T-helper 22 cell (primary cell): Measurements from ENCODE around the gene LSAMP.

ENCODE experiments used
- DNase-seq: peaks from one replicate; pipeline ENCODE4 v3.0.0-alpha.2; 2020; ENCODE audit warnings: low read depth

The LSAMP gene

DNA sequence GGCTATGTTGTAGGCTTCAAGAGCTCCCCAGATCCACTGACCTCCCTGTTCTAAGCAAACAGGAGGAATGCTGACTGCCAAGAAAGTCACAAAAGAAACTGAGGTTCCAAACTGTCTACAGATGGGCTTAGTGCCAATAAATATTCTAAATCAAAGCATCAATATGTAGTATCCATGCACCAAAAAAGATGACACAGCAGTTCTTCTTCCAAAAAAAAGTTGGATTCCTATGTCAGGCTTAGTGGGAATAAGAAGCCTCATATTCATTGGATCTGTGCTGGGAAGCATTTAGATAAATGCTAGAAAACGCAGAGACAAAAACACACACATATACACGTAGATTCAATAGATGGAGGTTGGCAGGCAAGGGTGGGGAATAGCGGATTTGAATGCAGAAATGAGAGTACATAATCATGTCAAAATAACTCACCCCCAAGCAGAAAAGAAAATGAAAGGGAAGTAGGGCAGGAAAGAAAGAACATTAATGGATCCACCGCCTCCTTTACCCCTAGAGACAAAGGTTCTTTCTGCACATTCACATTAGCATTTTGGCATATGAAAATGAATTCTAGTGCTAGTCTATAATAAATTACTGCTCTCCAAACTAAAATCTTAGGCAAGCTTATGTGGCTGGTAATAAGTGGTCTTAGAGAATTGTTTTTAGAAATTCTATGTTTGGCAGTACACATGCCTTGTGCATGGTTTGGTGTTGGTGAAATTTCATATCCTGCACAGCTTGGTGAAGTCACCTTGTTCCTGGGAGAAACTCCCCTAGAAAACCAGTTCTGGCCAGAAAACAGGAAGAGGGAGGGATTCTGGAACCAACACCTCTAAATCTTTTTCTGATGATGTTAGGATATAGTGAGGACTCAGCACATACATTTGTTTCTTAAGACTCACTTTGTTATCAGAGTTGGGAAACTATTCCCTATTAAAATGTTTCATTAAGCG is 283.4 kb downstream of the LSAMP start:
- no peak for DNase-seq

DNA sequence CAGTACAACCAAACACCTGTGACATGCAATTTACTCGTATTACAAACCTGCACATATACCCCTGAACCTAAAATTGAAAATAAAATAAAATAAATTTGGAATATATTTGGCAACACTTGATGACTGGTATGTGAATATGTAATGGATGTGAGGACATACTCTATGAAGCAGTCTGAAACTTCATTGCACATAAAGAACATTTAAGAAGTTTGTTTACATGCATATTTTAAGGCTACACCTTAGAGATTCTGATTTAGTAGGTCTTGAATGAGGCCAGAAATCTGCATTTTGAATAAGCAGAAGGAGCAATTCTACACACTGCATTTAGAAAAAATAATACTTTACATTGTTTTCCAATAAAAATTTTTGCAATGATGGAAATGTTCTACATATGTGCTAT is 284.7 kb downstream of the LSAMP start:
- DNase-seq, result no peak

DNA sequence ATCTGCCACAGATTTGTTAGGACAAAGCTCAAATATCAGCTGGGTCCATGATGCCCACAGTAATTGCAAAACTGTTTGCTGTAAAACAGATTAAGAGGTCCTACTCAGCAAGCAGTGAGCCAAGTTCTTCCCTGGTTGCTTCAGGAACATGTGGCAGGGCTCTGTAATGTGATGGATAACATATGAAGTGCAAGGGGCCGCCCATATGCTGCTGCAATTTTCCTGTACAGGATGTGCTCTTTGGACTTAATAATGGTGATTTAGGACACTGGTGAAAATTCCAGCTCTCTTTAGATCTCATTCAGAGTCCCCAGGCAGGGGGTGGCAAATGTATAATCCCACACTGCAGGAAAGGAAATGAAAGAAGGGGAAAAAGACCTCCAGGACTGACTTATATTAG is 289.4 kb downstream of the LSAMP start:
- no peak for DNase-seq

DNA sequence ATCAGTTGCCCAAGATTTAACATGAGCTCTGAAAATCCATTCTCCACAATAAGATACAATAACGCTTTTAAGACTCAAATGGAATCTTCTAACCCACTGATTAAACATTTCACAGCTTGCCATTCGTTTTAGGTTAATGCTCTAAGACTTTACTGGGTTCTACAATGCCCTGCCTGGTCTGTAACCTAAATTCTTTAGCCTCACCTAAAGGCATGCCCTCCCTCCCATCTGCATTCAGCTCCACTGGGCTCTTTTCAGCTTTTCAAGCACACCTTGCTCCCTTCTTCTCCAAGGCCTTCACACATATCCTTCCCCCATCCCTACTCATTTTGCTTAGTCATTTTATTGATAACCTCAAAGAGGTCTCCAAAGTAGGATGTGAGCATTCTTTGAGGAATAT is 290.9 kb downstream of the LSAMP start:
- no peak for DNase-seq

DNA sequence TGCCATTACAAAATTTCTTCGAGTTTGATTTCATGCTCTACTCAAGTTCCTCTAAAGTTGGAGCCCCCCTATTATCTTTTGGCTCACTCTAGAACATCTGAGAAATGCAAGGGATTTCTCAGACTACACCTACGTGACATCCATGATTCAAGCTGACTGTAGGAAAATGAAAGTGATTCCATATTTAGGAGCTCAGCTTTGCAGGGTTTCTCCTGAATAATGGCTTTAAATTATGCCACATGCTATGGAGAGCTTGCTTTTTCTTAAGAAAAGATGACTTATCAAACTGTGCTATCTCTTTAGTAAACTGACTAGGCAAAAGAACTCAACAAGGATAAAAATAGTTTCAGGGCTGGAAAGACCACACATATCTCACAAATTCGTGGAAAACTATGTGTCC is 292.1 kb downstream of the LSAMP start:
- no peak for DNase-seq

DNA sequence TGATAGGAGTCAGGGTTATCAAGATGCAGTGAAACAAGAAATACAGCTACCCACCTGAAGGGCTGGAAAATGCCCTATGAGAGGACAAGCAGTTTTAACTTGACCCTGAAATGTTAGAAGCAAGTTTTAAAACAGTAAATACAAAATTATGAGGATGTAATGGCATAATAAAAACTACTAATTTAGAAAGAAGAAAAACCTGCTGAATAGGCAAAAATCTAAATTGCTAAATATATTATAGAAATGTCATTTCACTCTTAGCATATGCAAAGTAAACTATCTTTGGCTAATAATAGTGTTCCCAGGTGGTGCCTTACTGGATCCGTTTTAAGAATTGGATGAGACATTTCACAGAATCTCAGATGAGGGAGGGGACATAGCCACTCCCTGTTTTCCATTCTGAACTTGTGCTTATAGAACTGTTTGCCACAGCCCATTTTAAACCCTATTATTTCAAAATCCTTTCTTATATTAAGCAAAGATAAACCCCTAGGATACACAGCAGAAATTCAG is 294.6 kb downstream of the LSAMP start:
- no peak for DNase-seq

DNA sequence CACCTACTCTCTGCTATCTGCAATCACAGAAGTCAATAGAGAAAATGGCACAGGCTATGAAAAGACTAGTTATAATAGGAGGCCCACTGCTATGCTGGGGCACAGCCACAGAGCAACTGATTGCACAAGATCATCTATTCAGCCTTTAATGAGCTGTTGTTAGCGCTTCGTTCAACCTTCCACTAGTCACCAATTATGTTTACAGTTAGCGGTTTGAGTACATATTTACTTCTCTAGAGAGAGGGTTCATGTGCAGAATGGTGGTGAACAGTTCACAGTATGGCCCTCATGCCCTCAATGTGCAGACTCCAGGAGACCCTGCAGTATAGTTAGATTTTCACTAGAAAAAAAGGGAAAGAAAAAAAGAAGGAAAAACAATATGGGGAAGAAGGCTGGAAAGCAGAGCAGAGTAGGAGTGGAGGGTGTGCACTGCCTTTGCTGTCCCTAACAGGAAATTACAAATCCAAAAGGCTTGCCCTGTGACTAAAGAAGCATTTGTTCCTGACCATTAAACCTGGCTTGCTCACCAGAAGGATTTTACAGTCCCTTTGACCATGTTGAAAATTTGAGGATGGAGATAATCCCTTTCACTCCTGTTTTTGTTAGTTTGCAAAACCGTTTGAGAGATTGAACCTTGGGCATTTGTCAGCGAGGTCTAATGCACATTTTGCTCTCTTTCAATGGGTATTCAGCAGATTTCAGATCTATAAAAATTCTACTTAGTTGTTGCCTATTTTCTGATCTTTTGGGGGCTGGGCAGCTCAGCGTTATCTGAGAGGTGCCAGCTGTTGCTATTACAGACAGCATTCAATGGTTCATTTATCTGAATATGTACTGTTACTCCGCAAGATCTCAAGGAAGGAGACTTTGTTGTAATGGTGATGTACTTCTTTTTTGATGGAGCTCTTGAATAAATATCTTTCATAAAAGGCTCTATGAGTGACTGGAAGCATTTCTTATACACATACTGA is 296.1 kb downstream of the LSAMP start:
- no peak for DNase-seq

DNA sequence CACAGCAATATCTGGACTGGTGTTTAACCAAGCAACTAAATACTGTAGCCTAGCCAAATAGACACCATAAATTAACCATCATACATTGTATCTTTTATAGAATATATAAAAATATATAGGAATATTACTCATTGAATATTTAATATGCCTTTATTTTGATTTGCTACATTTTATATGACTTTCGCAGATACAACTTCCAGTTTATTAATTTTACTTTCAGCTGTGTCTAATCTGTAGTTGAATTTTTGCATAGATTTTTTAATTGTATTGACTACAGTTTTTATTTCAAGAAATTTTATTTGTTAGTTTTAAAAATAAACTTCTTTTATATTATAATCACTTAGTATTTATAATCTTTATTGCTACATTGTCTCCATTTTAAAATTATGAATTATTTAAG is 299.7 kb downstream of the LSAMP start:
- DNase-seq, result no peak

DNA sequence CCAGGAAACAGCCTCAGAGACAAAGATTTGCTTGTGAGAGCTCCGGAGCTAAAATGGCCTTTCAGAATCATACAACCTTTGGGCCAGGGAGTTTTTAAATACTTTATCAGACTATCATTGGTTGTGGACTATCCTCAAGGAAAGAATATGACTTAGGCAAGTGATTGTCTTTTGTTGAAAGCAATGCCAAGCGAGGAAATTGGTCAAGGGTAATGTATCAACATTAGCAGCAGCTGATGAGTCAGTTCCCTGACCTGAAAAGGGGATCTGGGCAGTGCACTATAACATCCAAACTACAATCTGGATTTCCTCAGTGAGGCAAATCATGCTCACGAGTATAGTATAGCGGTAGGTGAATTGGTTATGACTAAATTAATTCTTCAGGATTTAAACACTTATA is 303.6 kb downstream of the LSAMP start:
- DNase-seq, result no peak

DNA sequence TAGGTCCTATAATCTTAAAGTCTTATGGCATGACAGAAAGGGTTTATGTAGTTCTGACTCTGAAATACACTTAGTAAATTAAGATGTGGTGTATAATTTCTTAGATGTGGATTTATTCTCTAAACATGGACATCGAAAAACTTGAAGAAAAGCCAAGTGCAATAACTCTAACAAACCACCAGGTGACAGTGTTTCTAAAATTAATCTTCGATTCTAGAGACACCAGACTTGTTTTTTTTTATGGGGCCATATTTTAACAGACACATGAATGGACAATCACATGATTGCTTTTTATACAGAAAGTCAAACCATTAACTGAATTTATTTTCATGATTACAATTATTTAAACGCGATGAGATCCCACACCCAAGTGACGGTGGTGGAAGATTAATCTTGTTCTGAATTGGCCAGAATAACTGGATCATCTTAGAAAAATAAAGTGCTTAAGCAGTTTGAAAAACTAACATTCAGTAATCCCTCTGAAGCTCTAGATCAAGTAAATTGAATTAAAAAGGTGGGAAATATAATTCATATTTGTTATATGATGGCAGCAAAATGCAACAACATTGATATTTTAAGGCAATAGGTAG is 305.1 kb downstream of the LSAMP start:
- no peak for DNase-seq

DNA sequence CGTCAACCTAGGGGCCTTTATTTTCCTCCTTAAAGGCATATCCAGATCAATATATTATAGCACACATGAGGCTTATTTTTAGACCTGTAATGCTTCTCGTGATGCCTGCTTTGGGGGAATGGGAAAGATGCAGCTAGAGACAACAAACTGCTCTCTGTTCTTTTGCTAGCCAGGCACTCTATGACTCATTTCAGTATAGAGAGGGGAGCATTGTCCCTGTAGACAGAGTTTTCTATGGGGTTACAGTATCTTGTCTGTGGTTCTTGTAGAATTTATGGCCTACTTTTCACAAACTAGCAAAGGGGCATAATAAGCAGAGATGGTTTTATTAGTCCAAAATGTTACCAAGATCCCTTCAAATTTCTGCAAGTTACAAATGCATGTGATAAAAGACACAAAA is 305.6 kb downstream of the LSAMP start:
- no peak for DNase-seq

DNA sequence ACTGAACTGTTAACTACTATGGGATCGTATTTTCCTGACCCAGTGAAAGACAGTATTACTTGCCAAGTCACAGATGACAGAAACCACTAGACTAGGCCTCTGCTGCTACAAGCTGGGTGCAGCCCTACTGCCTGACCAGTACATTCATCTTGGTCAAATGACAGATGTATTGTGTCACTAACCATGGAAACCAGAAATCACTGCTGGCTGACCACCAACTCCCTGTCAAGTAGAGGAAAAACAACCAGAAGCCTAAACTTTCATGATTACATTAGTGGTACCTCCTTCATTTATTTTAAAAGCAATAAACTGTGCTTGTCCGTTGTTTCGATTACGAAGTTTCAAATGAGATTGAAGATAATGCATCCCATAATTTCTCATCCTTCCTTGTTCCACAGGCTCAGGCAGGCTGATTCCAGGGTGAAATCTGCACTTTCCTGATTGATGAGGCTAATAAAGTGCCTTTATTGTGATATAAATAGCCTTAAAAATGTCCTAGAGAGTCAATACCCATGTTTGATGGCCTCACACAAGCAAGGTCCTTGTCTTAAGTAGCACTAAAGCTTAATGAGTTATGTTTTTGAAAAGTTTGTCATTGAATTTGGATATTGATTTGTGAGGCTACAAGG is 309.7 kb downstream of the LSAMP start:
- DNase-seq, result no peak

DNA sequence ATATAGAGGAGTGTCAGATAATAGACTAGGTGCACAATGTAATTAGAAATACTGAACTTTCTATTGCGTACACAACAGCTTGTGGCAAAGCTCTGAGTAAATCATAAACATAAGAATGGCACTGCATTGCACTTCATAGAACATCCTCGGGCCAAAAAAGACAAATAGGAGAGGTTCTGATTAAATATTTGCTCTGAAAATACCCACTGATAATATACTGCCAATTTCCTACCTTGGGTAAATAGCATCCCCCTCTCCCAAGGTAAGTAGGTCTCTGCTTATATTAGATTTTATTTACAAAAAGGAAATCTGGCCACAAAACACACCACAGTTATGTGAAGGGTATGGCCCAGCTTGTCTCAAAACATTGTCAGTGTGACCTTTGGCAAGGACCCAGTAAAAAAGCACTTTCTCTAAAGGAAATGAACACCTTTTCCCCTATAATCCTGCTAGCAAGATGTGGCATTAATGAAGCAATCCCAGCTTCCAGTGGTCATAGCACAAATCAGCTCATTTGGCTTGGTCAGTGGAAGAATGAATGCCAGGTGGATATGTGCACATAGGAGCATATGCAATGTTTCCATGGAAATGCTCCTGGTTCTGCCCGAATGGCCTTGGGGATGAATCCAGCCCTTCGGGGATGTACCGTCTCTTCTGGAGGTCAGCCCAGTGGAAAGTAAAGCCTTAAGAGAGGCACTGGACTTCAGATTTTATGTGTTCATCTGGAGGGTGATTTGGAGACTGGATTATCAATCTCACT is 315.9 kb downstream of the LSAMP start:
- no peak for DNase-seq

DNA sequence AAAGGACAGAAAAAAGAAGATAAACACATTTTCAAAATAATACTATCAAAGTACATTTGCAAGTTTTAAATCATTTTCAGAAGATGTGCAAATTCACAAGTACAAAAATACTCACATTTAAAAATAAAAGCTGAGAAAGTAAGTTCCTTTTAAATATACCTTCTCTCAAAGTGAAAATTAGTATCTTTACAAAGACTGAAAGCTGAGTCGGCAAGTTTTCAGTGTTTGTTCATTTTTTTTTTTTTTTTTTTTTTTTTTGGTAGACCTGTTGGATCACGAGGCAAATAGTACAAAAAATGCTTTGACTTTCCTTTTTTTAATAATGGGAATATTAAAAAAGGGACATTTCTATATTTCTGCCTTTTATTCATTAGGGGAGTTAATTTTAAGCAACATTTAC is 317.8 kb downstream of the LSAMP start:
- no peak for DNase-seq

DNA sequence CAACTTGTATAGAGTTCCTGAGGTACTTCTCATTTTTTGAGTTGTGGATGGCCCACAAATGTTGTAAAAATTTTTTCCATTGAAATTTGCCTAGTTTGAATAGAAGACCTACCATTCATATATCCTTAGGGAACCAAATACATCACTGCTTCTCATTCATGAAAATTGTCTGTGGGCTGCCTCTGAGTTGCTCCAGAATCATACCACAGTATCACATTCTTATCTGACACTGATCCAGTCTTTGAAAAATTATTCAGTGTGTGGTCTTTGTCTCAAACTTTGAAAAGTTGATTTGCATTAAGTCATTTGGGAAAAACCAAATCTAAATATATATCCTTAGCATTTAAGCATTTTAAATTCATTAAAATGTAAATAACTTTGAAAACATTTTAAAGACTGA is 321.1 kb downstream of the LSAMP start:
- DNase-seq, result no peak

DNA sequence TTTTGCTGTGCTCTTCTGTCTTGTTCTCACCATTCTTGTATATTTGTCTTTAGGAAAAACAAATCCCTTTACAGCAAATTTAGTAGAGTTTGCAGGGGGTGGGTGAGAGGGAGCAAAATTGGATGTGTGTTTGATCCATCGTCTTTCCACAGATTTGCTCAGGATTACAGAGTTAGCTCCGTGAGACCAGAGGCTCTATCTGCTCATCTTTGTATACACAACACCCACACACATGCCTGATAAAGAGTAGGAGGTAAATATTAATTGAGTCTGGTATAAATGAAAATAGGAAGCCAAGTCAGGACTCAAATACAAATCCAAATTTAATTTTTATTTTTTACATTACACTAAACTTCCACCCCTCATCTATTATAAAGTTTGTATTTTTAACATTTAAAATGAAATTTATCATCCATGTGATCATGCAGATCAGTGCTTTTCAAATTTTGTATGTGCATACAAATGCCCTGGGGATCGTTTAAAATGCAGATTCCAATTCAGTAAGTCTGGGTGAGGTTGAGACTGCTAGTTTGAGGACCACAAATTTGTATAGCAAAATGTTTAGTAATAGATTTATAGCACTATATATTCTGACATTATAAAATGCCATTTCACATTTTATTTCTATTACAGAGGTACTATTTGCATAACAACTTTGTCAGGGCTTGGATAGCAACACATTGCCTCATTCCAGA is 326.7 kb downstream of the LSAMP start:
- DNase-seq, result no peak

DNA sequence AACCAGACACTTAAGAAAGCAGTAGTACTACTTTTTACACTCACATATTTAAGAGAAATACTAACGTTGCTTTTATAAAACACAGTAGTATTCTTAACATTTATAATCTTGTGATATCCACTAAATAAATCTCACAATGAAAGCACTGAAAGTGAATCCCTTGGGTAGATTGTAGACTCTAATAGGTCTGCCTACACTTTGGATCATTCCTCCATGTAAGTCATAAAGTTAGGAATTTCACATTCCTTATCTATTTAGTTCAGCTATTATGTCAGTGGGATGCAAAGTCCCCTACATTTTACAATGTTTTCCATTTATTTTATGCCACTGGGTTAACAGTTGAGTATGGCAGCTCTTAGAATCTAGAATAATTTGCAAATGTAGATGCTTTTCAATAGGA is 330.7 kb downstream of the LSAMP start:
- no peak for DNase-seq

DNA sequence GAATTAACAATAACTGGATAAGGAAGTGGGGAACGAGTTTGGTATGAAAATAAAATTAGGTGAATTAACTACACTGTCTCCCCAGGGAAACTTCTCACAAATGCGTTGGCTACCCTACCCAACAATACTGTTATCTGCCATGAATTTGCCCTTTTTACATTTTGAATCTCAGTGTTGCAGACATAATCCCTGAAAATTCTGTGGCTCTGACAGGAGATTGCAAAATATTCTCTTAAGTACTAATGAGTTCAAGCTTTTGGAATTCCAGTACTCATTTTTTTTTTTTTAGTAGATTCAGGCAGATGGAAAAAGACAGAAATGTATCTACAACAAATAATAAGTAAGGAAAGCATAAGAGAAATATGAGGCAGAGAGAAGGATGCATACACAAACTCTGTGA is 332.6 kb downstream of the LSAMP start:
- no peak for DNase-seq

DNA sequence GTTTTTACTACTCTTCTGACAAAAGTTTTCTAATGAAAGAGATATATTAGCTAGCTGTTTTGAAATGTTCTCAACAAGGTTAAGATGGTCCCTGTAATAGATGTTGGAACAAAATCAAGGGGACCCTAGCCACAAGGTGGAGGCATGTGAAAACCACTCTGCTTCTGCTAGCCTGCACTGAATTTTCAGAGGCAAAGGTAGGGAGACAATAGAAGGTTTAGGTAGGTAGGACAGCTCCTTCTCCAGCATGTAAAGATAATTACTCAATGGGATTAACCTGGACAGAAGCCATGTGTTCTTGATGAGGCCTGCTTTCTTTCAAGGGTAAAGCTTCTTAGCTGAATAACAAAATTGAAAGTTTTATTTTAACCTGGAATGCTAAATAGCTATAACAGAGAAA is 333.5 kb downstream of the LSAMP start:
- no peak for DNase-seq

DNA sequence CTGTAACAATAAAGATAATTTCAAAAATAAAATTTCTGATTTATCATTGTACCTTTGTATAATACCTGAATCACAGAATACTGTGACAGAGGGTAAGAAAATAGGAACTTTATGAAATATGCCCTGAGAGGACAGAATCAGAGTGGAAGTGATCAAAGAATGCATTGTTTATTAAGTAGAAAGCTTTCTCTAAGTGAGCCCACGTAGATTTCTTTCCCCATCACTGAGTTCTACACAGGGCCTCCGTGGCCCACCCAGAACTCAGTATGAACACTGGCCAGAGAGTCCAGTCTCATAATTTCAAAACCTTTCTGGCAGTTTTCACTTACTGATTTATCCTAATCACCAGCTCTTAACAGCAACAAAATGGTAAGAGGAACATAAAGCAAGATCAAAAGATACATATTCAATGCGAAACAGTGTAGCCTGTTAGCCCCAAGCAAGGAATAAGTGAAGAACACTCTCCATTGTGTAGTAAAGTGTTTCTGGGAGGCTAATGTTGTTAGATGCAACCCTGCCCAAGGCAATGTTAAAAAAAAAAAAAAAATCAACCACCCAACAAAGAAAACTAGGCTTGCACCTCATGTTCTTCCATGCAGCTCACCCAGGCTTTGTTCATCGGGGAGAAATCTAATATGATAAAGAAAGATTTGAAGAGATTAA is 341.3 kb downstream of the LSAMP start:
- DNase-seq, result no peak
